ENCODE results near the gene TMEM240.

DNA sequence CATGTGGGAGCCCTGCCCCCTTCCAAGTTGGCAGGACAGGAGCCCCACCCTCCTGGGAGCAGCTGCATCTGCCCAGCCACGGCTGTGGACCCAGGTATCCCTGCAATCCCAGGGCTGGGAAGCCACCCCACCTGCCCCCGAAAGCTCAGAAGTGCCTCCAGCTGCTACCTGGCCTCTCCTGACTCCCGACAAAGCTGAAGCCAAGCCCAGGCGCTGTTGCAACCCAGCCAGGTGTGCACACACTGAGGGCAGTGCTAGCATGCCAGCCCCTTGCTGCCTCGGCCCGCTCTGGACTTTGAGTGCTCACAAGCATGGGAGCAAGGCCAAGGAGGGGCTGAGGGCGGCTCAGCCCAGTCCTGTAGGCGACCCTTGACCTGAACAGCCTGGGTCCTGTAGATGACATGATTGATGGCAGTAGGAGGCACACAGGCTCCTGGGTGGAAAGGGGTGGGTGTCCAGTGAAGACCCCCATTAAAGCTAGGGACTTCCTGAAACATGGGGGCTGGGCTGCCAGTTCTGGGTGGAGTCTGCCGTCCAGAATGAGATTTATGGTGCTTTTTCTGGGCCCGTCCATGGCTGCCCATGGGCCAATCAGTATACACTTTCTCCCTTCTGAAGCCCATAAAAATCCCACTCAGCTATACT, 37.1 kb upstream of the TMEM240 start:
- no peak for TF ChIP-seq EZH2phosphoT487 (IDR thresholded peaks at IDR 0.05; ENCODE audit: unreplicated experiment)
- no peak for TF ChIP-seq POLR2AphosphoS5 (IDR thresholded peaks at IDR 0.05; ENCODE audit: low read depth)
- TF ChIP-seq, protein P1, sequence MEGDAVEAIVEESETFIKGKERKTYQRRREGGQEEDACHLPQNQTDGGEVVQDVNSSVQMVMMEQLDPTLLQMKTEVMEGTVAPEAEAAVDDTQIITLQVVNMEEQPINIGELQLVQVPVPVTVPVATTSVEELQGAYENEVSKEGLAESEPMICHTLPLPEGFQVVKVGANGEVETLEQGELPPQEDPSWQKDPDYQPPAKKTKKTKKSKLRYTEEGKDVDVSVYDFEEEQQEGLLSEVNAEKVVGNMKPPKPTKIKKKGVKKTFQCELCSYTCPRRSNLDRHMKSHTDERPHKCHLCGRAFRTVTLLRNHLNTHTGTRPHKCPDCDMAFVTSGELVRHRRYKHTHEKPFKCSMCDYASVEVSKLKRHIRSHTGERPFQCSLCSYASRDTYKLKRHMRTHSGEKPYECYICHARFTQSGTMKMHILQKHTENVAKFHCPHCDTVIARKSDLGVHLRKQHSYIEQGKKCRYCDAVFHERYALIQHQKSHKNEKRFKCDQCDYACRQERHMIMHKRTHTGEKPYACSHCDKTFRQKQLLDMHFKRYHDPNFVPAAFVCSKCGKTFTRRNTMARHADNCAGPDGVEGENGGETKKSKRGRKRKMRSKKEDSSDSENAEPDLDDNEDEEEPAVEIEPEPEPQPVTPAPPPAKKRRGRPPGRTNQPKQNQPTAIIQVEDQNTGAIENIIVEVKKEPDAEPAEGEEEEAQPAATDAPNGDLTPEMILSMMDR (conservative IDR thresholded peaks at IDR 0.05; ENCODE audit: low read depth in 2 of 2), result no peak
- TF ChIP-seq JUNB (IDR thresholded peaks at IDR 0.05; ENCODE audit: unreplicated experiment), result no peak
- no peak for TF ChIP-seq EZH2 (IDR thresholded peaks at IDR 0.05; ENCODE audit: low read depth, unreplicated experiment)
